HG02938 (cell line): Measurements from ENCODE around the gene PAIP1.
"Not testable (repeated sequence)": the region's sequence is repeated elsewhere in the genome, so short reads cannot be mapped to it uniquely, and the experiment has no call there.

Experiments
- ATAC-seq: cut with Tn5 transposase; IDR thresholded peaks from one replicate; pipeline ENCODE4 v1.9.1; 2021; ENCODE audit warnings: mild to moderate bottlenecking, moderate library complexity; ENCODE audit not compliant: unreplicated experiment

The PAIP1 gene, protein sequence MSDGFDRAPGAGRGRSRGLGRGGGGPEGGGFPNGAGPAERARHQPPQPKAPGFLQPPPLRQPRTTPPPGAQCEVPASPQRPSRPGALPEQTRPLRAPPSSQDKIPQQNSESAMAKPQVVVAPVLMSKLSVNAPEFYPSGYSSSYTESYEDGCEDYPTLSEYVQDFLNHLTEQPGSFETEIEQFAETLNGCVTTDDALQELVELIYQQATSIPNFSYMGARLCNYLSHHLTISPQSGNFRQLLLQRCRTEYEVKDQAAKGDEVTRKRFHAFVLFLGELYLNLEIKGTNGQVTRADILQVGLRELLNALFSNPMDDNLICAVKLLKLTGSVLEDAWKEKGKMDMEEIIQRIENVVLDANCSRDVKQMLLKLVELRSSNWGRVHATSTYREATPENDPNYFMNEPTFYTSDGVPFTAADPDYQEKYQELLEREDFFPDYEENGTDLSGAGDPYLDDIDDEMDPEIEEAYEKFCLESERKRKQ

GRCh38 chr5:43556857-43557542 lies at the start of gene PAIP1:
TSS of gene PAIP1 (minus strand) at chr5:43557077. CDS start at chr5:43556846, 231 bp downstream.
- peak; percentile 68 for ATAC-seq

DNA sequence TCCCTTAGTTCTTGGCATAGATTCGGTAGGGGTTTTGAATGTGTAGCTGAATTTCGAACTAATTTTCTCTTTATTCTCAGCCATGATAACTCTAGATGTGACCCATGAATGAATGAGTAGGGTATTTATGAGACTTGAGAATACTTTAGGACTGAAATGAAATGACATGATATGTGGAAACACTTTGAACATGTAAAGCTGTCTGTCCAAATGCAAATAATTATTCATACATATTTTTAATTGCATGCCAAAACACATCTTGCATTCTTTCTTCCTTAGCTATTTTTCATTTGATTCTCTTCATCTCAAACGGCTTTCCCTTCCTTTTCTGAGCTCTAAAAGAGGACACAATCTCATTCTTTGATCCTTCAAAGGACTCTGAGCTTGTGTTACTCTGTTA lies 49.5 kb upstream of the PAIP1 start:
- ATAC-seq, result no peak

GRCh38 chr5:43604699-43605098 lies 47.8 kb upstream of the PAIP1 start:
- ATAC-seq, result no peak

DNA sequence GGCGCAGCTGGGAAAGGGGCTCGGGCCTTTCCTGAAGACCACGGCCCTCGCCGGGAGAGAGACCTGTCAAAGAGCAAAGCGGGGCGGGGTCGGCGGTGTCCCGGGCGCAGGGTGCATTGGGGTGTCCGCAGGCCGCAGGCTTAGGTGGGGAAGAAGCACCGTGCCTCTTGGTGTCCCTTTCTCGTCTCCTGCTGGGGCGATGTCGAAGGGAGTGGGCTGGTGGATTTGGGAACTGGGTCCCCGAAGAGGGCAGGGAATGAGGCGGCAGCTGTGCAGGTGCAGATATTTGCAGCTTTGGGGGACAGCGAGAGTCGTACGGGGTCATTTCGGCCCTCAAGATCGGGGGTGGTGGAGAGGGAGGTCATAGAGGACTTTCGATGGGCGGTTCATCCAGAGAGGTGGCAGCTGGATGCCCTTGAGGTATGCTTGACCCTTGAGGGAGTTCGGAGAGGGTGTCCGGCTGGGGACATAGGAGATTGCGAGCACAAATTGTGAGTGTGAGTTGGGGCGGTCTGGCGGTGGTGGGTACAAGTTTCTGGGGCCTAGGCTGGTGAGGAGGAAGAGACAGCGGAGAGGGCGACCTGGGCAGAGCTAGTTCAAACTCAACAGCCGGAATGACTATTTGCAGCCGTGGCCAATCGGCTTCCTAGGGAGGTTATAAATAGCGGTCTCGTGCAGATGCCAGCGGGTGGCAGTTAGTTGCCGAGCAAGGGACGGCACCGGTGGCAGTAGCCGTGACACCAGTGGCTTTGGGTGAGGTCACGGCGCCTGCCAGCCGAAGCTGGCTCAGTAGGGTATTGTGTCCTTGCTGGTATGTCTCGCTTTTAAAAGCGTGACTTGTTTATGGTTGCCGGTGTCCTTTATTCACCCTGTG lies 46.7 kb upstream of the PAIP1 start:
- ATAC-seq, result peak; percentile 37

DNA sequence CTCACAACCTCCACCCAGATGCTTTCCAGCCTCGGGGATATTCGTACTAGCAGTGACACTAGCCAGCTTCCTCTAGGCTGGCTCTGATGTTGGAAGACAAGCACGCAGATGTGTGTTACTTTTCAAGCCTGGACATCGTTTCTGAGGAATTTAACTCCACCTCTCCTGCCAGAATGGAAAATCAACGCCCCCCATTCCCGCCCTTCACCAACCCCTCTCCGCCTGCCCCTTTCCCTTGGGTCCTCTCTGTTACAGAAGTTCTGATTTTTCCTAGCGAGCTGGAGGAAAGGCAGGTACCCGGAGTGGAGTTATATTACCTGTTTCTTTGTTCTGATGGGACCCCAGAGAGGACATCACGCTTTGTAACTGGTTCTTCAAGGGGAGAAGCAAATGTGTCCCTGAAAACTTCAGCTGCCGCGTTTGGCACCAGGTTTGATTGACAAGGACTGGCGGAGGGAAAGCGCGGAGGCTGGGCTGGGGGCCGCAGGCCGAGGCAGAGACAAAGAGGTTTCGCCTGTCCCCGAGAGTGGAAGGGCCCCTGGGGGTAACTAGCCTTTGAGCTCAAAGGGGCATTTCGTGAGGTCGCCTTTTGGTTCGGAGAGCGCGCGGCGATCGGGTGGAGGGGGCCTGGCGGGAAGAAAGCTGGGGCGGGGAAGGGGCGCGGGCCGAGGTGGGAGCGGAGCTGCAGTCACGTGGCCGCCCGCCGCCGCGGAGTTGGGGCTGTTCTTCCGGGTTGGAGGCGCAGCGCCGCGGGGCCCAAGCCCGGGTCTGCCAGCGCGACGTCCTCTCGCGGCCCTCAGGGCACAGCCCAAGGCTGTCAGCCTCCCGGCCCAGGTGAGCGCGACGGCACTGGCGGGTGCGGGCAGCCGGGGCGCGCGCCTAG lies 45.8 kb upstream of the PAIP1 start, which contains the start of gene NNT:
Gene NNT, plus strand, starts transcription at position 720 of the 883 bp plus-strand sequence. CDS start 6,016 bp downstream, outside the sequence.
- ATAC-seq, result peak; percentile 61

DNA sequence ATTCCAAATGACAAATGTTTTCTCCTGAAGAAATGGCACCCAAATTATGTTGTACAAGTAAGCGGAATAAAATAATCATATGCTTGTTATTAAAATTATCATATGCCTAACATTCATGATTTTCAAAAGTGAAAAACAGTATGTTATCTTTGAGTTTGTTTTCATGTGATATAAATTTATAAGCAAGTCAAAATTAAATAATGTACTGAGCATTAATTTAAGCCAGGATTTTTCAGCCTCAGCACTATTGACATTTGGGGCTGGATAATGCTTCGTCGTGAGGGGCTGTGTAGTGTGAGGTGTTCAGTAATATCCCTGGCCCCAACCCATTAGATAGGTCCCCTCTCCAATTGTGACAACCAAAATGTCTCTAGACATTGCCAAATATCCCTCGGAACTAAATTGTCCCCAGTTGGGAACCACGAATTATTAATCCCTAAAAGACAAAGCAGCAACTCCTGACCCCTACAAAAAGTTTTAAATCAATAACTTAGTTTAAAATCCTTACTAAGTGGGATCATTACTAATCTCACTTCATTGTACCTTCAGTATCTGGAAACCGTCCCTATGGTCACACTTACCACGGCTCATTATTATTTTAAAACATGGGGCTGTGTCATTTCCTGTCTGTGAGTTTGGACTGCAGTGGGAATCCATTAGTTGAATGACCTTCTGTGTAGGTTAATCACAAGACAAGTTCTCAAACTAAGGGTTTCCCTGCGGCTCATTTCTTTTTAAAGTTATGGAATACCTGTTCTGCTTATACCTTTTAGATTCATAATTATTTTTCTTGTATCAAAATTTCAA lies 44.8 kb upstream of the PAIP1 start:
- no peak for ATAC-seq

GRCh38 chr5:43598927-43599326 lies 42.0 kb upstream of the PAIP1 start:
- ATAC-seq, result not testable (repeated sequence)

GRCh38 chr5:43592363-43592762 lies 35.5 kb upstream of the PAIP1 start:
- no peak for ATAC-seq

DNA sequence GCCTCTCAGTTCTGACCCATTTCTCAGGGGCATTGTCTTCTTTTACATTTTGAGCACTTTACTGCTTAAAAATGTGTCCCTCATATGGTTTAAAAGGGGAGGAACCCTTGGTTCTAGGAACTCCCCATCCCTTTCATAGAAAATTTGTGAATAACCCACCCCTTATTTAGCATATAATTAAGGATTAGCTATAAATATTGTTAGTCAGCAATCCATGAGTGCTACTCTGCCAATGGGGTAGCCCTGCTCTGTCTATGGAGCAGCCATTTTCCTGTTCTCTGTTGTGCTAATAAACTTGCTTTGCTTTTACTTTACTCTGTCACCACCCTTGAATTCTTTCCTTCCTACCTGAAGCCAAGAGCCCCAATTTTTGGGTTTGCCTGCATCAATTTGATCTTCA lies 33.8 kb upstream of the PAIP1 start:
- no peak for ATAC-seq

GRCh38 chr5:43589310-43589709 lies 32.4 kb upstream of the PAIP1 start:
- ATAC-seq, result no peak

GRCh38 chr5:43588842-43589241 lies 32.0 kb upstream of the PAIP1 start:
- no peak for ATAC-seq

- ATAC-seq, result no peak
These were observed 27.4 kb upstream of the PAIP1 start for GRCh38 chr5:43584166-43584699.

DNA sequence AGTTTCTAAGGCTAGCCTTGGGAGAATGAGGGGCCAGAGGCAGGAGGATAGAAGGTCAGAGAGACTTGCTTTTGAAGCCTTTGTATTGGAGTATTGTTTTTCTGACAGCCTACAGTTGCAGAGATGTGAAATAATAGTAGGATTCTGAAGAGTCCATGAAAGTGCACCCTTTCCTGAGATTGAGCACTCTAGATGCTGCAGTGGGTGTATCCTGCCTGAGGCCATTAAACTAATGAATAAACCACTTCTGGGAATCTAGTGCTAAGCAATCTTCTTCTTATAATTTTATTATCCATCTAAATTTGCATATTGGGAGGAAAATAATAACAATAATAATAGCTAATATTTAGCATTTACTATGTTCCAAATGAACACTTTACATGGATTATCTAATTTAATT lies 26.8 kb upstream of the PAIP1 start:
- no peak for ATAC-seq

DNA sequence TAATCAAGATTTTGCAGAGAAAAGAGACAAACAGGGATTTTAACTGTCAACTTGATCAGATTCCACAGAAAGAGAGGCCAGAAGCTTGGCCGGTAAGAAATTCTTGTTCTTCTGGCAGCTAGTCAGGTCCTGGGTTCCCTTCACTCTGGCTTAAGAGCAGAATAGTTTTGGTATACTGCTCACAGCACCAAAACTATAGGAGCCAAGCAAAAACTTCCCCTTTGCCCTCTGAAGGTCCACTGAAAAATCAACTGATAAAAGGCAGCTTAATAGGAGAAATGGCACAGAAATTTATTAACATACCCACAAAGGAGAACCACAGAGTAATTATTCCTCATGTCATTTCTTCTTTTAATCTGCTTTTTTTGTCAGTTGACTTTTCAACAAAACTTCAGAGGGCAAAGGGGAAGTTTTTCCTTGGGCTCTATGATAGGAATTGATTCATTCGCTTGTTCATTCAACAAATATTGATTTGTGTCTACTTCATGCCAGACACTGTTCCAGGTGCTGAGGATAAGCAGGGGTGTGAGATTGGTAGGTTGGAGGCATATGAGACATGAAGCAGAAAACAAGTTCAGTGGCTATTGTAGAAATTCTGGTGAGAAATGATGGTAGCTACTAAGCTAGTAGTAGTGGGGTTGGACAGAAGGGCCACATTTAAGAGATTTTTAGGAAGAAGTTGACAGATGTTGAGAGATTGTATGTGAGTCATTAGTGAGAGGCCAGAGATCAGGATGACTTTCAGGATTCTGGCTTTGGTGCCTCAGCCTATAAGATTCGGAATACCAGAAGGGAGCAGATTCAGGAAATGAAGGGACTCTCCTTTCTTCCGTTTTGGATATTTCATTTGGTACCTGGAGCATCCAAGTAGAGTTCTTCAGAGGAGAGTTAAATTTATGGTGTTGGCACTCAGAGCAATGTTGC lies 25.5 kb upstream of the PAIP1 start:
- ATAC-seq, result no peak

- no peak for ATAC-seq
These were observed 24.5 kb upstream of the PAIP1 start for GRCh38 chr5:43581398-43581797.

DNA sequence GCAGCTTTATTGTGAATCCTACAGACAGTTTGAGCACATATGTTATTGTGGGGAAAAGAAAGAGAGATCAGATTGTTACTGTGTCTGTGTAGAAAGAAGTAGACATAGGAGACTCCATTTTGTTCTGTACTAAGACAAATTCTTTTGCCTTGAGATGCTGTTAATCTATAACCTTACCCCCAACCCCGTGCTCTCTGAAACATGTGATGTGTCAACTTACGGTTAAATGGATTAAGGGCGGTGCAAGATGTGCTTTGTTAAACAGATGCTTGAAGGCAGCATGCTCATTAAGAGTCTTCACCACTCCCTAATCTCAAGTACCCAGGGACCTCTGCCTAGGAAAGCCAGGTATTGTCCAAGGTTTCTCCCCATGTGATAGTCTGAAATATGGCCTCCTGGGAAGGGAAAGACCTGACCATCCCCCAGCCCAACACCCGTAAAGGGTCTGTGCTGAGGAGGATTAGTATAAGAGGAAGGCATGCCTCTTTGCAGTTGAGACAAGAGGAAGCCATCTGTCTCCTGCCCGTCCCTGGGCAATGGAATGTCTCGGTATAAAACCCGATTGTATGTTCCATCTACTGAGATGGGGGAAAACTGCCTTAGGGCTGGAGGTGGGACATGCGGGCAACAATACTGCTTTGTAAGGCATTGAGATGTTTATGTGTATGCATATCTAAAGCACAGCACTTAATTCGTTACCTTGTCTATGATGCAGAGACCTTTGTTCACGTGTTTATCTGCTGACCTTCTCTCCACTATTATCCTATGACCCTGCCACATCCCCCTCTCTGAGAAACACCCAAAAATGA lies 23.7 kb upstream of the PAIP1 start:
- ATAC-seq, result not testable (repeated sequence)

GRCh38 chr5:43573058-43573457 lies 16.2 kb upstream of the PAIP1 start:
- no peak for ATAC-seq
